HUES48 (cell line): ENCODE results near the gene CLDN3.

Source experiments
- H3K27ac ChIP-seq: one replicate; pipeline ENCODE4 v1.7.0; 2013; ENCODE audit warnings: low read depth, low read length, inconsistent platforms
- H3K27me3 ChIP-seq: 2 replicates; pipeline ENCODE4 v1.6.1; 2013; ENCODE audit warnings: mild to moderate bottlenecking, low read length; ENCODE audit not compliant: control insufficient read depth, insufficient read depth
- H3K36me3 ChIP-seq: 2 replicates; pipeline ENCODE4 v1.6.1; 2013; ENCODE audit warnings: low read length; ENCODE audit not compliant: control insufficient read depth, insufficient read depth
- H3K4me1 ChIP-seq: 2 replicates; pipeline ENCODE4 v1.6.1; 2013; ENCODE audit warnings: mild to moderate bottlenecking, low read length; ENCODE audit not compliant: control insufficient read depth, insufficient read depth
- H3K4me3 ChIP-seq: 2 replicates; pipeline ENCODE4 v1.5.1; 2013; ENCODE audit warnings: mild to moderate bottlenecking, low read depth, low read length
- H3K9ac ChIP-seq: 2 replicates; pipeline ENCODE4 v1.6.1; 2013; ENCODE audit warnings: mild to moderate bottlenecking, low read depth, low read length, moderate library complexity
- H3K9me3 ChIP-seq: 2 replicates; pipeline ENCODE4 v1.6.1; 2013; ENCODE audit warnings: low read length; ENCODE audit not compliant: control insufficient read depth, insufficient read depth

CLDN3 gene

GRCh38 chr7:73719806-73720169 lies 50.3 kb downstream of the CLDN3 start:
- Histone ChIP-seq H3K4me3 (peak overlapping the region; percentile 53), H3K36me3 (no peaks in the 10 kb centered on the region), H3K4me1 (no peaks in the 10 kb centered on the region), H3K27ac (no peak overlapping the region), H3K9me3 (no peaks in the 10 kb centered on the region), H3K27me3 (peaks cover 17% of the 10 kb centered on the region; the same call in 1 of the 2 replicates), H3K9ac (no peak overlapping the region)
